Heart left ventricle (tissue), 16 donors: ENCODE results near the gene ALOX15. TPM values are rescaled to one million over a fixed set of nuclear protein-coding genes. Genes with fewer than 3 reads are reported as not detected.
"Not testable (repeated sequence)": the region's sequence is repeated elsewhere in the genome, so short reads cannot be mapped to it uniquely, and the experiment has no call there.

Experiments used
- ATAC-seq, 4 donors: fragments of 200-7000 bp; cut with Tn5 transposase; one replicate each; pipeline ENCODE4 v1.9.1; 2020 to 2022; ENCODE audit warnings: moderate library complexity in 4 of 4, mild to moderate bottlenecking in 3 of 4, moderate number of reproducible peaks in 1 of 4
- DNase-seq, 5 donors: peaks; one replicate each; pipeline ENCODE4 v3.0.0-alpha.2; 2020
- H3K27ac ChIP-seq, 12 donors: fragments of 200-600 bp; sonication (generic) in 4 of 12; one replicate each; pipeline versions ENCODE4 v1.5.0 to v1.8.0; 2016 to 2022; ENCODE audit warnings: mild to moderate bottlenecking in 2 of 12
- H3K27me3 ChIP-seq, 9 donors: fragments of 200-600 bp; sonication (generic) in 2 of 9; one replicate each; pipeline versions ENCODE4 v1.5.1 to v1.8.0; 2016 to 2022; ENCODE audit warnings: mild to moderate bottlenecking in 3 of 9
- H3K36me3 ChIP-seq, 9 donors: fragments of 200-600 bp; sonication (generic) in 2 of 9; one replicate each; pipeline versions ENCODE4 v1.5.0 to v1.8.0; 2018 to 2022; ENCODE audit warnings: mild to moderate bottlenecking in 2 of 9
- H3K4me1 ChIP-seq, 12 donors: fragments of 200-600 bp; sonication (generic) in 4 of 12; one replicate each; pipeline versions ENCODE4 v1.5.0 to v1.8.0; 2016 to 2022; ENCODE audit warnings: mild to moderate bottlenecking in 3 of 12
- H3K4me3 ChIP-seq, 12 donors: fragments of 200-600 bp; sonication (generic) in 4 of 12; one replicate each; pipeline versions ENCODE4 v1.5.0 to v1.8.0; 2017 to 2022; ENCODE audit warnings: mild to moderate bottlenecking in 9 of 12, moderate library complexity in 4 of 12
- H3K9me3 ChIP-seq, 12 donors: fragments of 200-600 bp; sonication (generic) in 4 of 12; one replicate each; pipeline versions ENCODE4 v1.5.0 to v1.8.0; 2016 to 2022; ENCODE audit warnings: mild to moderate bottlenecking in 1 of 12
- POLR2A ChIP-seq, 2 donors: fragments of 450-650 bp; IDR thresholded peaks; one replicate each; pipeline ENCODE4 v1.6.1; 2017; ENCODE audit warnings: antibody characterized with exemption in 2 of 2, mild to moderate bottlenecking in 2 of 2, moderate library complexity in 2 of 2
- WGBS, 4 donors: extraction: QIAGEN DNeasy Blood & Tissue Kit in 2 of 4; methylation state at CpG; one replicate each; pipeline versions ENCODE4 v1.1.5 to v1.1.7; 2013 to 2018; 5-methylcytosine and 5-hydroxymethylcytosine counted together
- intact Hi-C, 10 donors: fragments of 100-400 bp; cut with DNase I; formaldehyde crosslinking; loops; one replicate each; pipeline versions ENCODE4 v1.11.1 to v1.14.2; 2022
- polyA plus RNA-seq, 2 donors: library from polyadenylated mRNA; stranded (reverse); fragments of 200-250 nt; gene quantifications; one replicate each; pipeline ENCODE4 v1.2.3, GENCODE V29; 2013
- total RNA-seq, 9 donors: library from RNA; depleted of rRNA in 2 of 9; stranded (reverse); fragments of >200 nt in 2 of 9; fragmentation: NEBNext Ultra II Directional in 3 of 9; extraction: Animal tissue kit (Norgen Biotek cat#: 25700) in 3 of 9; gene quantifications; one replicate each; pipeline versions ENCODE4 v1.1.0 to v1.2.4, GENCODE V29; 2016 to 2023
- TF ChIP-seq, protein P1 (sequence below), 12 donors: fragments of 200-600 bp; sonication (generic) in 4 of 12; IDR thresholded peaks; one replicate each; pipeline versions ENCODE4 v1.5.0 to v1.8.0; 2018 to 2022; ENCODE audit warnings: antibody characterized with exemption in 12 of 12, mild to moderate bottlenecking in 5 of 12
- donor health status: ischemic (EF 13 %, LVEDD 7.1; RV severe dilation, severe dysfunction).
- donor health status: healthy with polysubstance abuse.
- donor health status: DM: no; HTN: yes; CAD: no.
- donor health status: DM: no; HTN: no; CAD: no.
- donor health status: ischemic (EF 25% LVEDD 6.9; RV normal size, moderate dysfunction).
- donor health status: ischemic (EF 25% LVEDD 5.7; RV mildly dilated, moderate dysfunction).
- donor health status: healthy.
- donor health status: DM: yes; HTN: yes; CAD: no.
- donor health status: ischemic (EF 35%, LVEDD 5.7; RV mildly dilated, moderate dysfunction).
- donor health status: nonischemic (EF 11% LVEDD 7.7; RV severe dilation, severe dysfunction).
- donor health status: DM: yes; HTN: yes; CAD: no.
- donor health status: PGD.
- donor health status: ischemic (EF 29% LVEDD 5.4; RV normal size, mild dysfunction).
- donor health status: nonischemic (EF 23%, LVEDD 6.1; RV moderate dilation, normal function).

ALOX15 gene
- total and polyA plus RNA-seq, 11 donors: 0.23 to 62.4 (median 0.38) TPM; not detected in 5

GRCh38 chr17:4642286-4642685, 808 bp upstream of the ALOX15 start:
- no peak for DNase-seq
- no peaks in the 10 kb centered on the region for H3K36me3 ChIP-seq
- no peak overlapping the region for H3K27ac ChIP-seq
- 19 to 51% (median 26%) methylated on average over 6 of the region's 6 CpGs for WGBS, 4 donors
- no peak for ATAC-seq
- H3K27me3 ChIP-seq: peaks cover 4 to 70% (median 31%) of the 10 kb centered on the region in 9 donors
- peaks cover 0 to 12% (median 3%) of the 10 kb centered on the region in 12 donors for H3K4me1 ChIP-seq
- TF ChIP-seq POLR2A (IDR thresholded peaks at IDR 0.05): no peak
- TF ChIP-seq, protein P1, sequence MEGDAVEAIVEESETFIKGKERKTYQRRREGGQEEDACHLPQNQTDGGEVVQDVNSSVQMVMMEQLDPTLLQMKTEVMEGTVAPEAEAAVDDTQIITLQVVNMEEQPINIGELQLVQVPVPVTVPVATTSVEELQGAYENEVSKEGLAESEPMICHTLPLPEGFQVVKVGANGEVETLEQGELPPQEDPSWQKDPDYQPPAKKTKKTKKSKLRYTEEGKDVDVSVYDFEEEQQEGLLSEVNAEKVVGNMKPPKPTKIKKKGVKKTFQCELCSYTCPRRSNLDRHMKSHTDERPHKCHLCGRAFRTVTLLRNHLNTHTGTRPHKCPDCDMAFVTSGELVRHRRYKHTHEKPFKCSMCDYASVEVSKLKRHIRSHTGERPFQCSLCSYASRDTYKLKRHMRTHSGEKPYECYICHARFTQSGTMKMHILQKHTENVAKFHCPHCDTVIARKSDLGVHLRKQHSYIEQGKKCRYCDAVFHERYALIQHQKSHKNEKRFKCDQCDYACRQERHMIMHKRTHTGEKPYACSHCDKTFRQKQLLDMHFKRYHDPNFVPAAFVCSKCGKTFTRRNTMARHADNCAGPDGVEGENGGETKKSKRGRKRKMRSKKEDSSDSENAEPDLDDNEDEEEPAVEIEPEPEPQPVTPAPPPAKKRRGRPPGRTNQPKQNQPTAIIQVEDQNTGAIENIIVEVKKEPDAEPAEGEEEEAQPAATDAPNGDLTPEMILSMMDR (IDR thresholded peaks at IDR 0.05): no peak
- intact Hi-C loops: no loop called here
- no peaks in the 10 kb centered on the region for H3K9me3 ChIP-seq
- no peak overlapping the region for H3K4me3 ChIP-seq

DNA sequence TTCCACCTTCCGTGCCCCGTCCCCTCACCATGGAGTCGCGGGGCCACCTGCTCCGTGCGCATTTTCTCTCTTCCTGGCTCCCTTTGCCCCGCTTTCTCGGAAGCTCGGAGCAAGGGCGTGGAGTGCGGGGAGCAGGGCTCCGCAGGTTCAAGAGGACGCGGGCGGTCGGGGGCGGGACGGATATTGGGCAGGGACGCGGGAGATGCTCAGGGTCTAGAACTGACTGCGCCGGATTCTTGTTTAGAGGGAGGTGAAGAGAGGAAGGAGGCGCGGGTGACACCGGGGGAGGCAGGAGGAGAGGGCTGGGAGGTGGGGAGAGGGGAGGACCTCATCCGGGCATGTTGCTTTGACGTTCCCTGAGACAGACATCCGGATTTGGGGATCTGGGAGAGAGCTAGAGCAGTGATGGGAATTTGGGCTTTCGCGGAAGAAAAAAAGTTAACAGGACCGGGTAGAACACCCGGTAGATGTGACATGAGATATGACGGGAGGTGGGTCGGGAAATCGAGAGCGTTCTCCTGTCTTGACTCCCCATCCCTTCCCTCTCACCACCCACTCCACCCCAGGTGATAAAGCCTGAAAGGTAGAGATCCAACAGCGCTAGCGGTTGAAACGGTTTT, 799 bp downstream of the ALOX15 start:
- H3K36me3 ChIP-seq, H3K27ac ChIP-seq, H3K4me3 ChIP-seq, H3K9me3 ChIP-seq, ATAC-seq, DNase-seq, intact Hi-C loops: not testable (repeated sequence)
- Histone ChIP-seq H3K4me1 (peaks cover 0 to 15% (median 3%) of the 10 kb centered on the region in 12 donors), H3K27me3 (peaks cover 10 to 77% (median 46%) of the 10 kb centered on the region in 9 donors)
- WGBS, 4 donors: 1 to 4% (median 1%) methylated on average over 23 to 36 of the region's 39 CpGs

DNA sequence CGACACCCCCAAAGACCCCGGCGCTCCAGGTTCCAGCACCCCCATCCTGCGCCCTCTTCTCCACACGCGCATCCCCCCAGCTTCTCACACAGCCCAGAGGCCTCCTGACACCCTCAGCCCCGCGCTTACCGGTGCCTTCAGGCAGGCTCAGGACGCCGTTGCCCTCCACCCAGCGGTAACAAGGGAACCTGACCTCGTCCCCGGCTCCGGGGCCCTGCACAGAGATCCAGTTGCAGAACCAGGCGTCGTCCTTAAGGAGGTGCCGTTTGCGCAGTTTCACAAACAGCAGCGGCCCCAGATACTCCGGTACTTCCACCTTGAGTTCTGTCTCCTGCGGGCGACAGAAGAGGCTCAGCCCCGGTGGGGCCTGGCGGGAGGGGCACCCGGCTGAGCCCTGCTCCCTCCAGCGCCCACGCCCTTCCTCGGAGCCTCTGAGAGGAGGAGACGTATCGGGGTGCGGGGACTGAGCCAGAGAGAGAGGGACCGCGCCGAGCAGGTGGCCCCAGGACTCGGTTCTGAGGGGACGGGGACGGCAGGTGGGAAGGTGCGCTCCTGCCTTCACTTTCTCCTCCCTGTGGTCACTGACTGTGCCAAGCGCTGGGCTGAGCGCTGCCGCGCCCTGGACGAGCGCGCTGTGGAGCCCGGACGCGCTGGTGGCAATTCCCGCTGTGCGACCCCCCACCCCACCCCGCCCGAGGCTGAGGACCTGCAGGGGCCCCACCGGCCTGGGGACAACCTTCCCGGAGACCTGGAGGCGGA, 2.0 kb downstream of the ALOX15 start:
- intact Hi-C loops, H3K4me3 ChIP-seq, H3K36me3 ChIP-seq, DNase-seq, H3K27ac ChIP-seq, H3K9me3 ChIP-seq: not testable (repeated sequence)
- Histone ChIP-seq H3K27me3 (peaks cover 10 to 82% (median 48%) of the 10 kb centered on the region in 9 donors), H3K4me1 (peaks cover 0 to 19% (median 3%) of the 10 kb centered on the region in 12 donors)
- WGBS, 4 donors: 5 to 12% (median 8%) methylated on average over 16 to 26 of the region's 56 CpGs
- ATAC-seq: peak in 1 of 4 donors; percentile 24

DNA sequence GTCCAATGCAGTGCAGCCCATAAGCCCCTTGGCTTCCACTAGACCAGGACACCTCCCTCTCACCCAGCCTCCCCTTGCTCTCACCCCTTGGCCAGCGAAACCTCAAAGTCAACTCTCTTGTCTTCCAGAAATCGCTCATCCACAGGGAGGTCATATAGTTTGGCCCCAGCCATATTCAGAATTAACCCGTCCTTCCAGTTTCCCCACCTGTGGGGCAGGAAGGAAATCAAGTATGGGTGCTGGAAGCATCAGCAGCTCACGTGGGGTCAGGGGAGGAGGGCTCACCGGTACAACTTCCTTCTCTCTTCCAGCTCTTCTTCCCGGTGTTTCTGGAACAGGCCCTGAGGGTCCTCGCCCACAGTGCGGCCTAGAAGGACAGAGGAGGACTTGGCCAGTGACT, 2.7 kb downstream of the ALOX15 start:
- Histone ChIP-seq H3K27me3 (peaks cover 8 to 79% (median 47%) of the 10 kb centered on the region in 9 donors), H3K4me1 (peaks cover 0 to 19% (median 3%) of the 10 kb centered on the region in 12 donors)
- ATAC-seq, intact Hi-C loops, H3K27ac ChIP-seq, H3K4me3 ChIP-seq, DNase-seq, H3K9me3 ChIP-seq, H3K36me3 ChIP-seq: not testable (repeated sequence)
- 51 to 60% (median 57%) methylated on average over 8 of the region's 8 CpGs for WGBS, 4 donors

- Histone ChIP-seq H3K9me3 (no peaks in the 10 kb centered on the region), H3K4me1 (peaks cover 0 to 15% (median 2%) of the 10 kb centered on the region in 12 donors), H3K36me3 (no peaks in the 10 kb centered on the region), H3K4me3 (no peak overlapping the region), H3K27me3 (peaks cover 8 to 59% (median 29%) of the 10 kb centered on the region in 9 donors), H3K27ac (no peak overlapping the region)
- DNase-seq (no peak), ATAC-seq (no peak)
- 46 to 64% (median 54%) methylated on average over 12 of the region's 12 CpGs for WGBS, 4 donors
- intact Hi-C loops: no loop called here
- no peak for TF ChIP-seq POLR2A (IDR thresholded peaks at IDR 0.05)
- TF ChIP-seq, protein P1 (IDR thresholded peaks at IDR 0.05): no peak
Observed at GRCh38 chr17:4636474-4637100, 4.9 kb downstream of the ALOX15 start.
